Chondrocyte (in vitro differentiated cells): ENCODE data around the gene EZH1. TPM values are rescaled to one million over a fixed set of nuclear protein-coding genes. Genes with fewer than 3 reads are reported as not detected.

Experiments
- DNase-seq: peaks from one replicate; pipeline ENCODE4 v3.0.0; 2021; ENCODE audit warnings: mixed read lengths, low spot score
- H3K27ac Mint-ChIP-seq: one replicate; pipeline ENCODE4 v1.8.0; 2021; ENCODE audit warnings: mild to moderate bottlenecking, moderate library complexity, mixed read lengths; ENCODE audit not compliant: unreplicated experiment
- H3K27me3 Mint-ChIP-seq: 2 replicates; pipeline ENCODE4 v1.8.0; 2021; ENCODE audit warnings: low read depth, mixed read lengths
- H3K36me3 Mint-ChIP-seq: 2 replicates; pipeline ENCODE4 v1.8.0; 2021; ENCODE audit warnings: low read depth, mixed read lengths
- H3K4me1 Mint-ChIP-seq: 2 replicates; pipeline ENCODE4 v1.8.0; 2021; ENCODE audit warnings: low read depth, mild to moderate bottlenecking, mixed read lengths
- H3K4me3 Mint-ChIP-seq: one replicate; pipeline ENCODE4 v1.8.0; 2021; ENCODE audit warnings: mild to moderate bottlenecking, moderate library complexity, mixed read lengths; ENCODE audit not compliant: unreplicated experiment
- H3K9me3 Mint-ChIP-seq: 2 replicates; pipeline ENCODE4 v1.8.0; 2021; ENCODE audit warnings: low read depth, mixed read lengths
- CTCF ChIP-seq: fragments of 200-600 bp; sonication (generic); IDR thresholded peaks from 2 replicates; pipeline ENCODE4 v1.5.0; 2021; ENCODE audit warnings: antibody characterized with exemption, mild to moderate bottlenecking, moderate library complexity
- total RNA-seq: library from RNA; stranded (reverse); gene quantifications from 3 replicates; pipeline ENCODE4 v1.2.1, GENCODE V29; 2021

EZH1 gene
- total RNA-seq, 1 donor from 2014 or later: 22.2 TPM

- Mint-ChIP-seq H3K9me3 (no peaks in the 10 kb centered on the region), H3K4me1 (no peaks in the 10 kb centered on the region), H3K4me3 (no peak overlapping the region), H3K36me3 (no peaks in the 10 kb centered on the region), H3K27me3 (peaks cover 17% of the 10 kb centered on the region), H3K27ac (no peak overlapping the region)
- TF ChIP-seq CTCF: no peak
- DNase-seq: no peak
Observed at GRCh38 chr17:42754782-42755181, 9.9 kb upstream of the EZH1 start.

GRCh38 chr17:42751628-42752027 is 6.8 kb upstream of the EZH1 start:
- Mint-ChIP-seq H3K4me1 (no peaks in the 10 kb centered on the region), H3K36me3 (no peaks in the 10 kb centered on the region)
- no peak for DNase-seq

DNA sequence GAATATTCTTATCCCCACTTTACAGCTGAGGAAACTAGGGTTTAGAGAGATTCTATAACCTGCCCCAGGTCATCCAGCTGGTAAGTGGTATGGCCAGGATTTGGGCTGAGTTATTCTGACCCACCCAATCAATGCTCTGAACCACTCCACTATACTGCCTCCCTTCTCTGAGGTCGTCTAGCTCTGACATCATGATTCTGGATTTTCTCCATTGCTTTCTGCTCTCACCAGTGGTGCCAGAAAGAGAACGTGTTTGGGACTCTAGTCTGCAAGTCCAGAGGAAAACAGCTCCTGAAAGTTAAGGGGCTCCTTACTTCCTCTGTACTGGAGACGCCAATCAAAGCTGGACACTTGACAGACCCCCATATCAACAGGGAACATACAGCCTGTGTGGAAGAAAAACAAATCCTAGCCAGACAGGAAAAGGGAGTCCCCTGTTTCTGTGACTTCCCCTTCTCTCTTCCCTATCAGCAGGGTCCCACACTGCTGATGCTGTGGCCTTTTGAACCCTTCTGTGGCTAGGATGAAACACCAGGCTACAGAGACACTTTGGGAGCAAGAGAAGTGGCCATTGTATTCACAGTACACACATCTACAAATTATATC is 6.0 kb upstream of the EZH1 start:
- TF ChIP-seq CTCF: no peak
- Mint-ChIP-seq H3K4me3 (no peak overlapping the region), H3K27me3 (peaks cover 15% of the 10 kb centered on the region), H3K27ac (no peak overlapping the region), H3K4me1 (no peaks in the 10 kb centered on the region), H3K36me3 (no peaks in the 10 kb centered on the region), H3K9me3 (no peaks in the 10 kb centered on the region)
- no peak for DNase-seq

More at GRCh38 chr17:42751628-42752027, 6.8 kb upstream of the EZH1 start:
- Mint-ChIP-seq H3K9me3 (no peaks in the 10 kb centered on the region), H3K27me3 (peaks cover 15% of the 10 kb centered on the region), H3K4me3 (no peak overlapping the region), H3K27ac (no peak overlapping the region)
- TF ChIP-seq CTCF: no peak

- TF ChIP-seq CTCF: no peak
- DNase-seq: peak; percentile 5
- Mint-ChIP-seq H3K9me3 (no peaks in the 10 kb centered on the region), H3K27ac (no peak overlapping the region), H3K4me3 (no peak overlapping the region), H3K27me3 (peaks cover 8% of the 10 kb centered on the region), H3K4me1 (peaks cover 6% of the 10 kb centered on the region), H3K36me3 (no peaks in the 10 kb centered on the region)
Observed at GRCh38 chr17:42748908-42749798, 4.3 kb upstream of the EZH1 start.

DNA sequence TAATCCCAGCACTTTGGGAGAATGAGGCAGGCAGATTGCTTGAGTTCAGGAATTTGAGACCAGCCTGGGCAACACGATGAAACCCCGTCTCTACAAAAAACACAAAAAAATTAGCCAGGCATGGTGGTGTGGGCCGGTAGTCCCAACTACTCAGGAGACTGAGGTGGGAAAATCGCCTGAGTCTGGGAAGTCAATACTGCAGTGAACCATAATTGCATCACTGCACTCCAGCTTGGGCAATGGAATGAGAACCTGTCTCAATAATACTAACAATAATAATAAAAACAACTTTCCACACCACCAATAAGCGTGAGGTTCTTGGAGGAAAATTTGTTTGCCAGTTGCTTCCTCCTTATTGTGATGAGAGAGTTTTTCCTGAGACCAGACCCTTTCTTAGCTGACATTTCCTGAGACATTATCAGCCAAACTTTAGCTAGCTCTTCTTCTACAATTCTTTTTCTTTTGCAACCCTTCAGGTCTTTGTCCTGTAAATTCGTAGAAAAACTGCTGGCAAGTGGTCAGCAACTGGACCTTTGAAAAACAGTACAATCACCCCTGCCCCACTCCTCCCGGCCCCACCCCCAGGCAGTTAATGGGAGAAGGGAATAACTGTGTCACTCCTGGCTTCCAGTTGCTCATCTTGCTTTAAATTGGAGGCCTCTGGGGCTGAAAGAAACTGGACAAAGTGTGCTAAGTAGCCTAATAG is 3.5 kb upstream of the EZH1 start:
- H3K4me3 Mint-ChIP-seq: no peak overlapping the region
- DNase-seq: peak; percentile 3
- no peaks in the 10 kb centered on the region for H3K36me3 Mint-ChIP-seq
- H3K9me3 Mint-ChIP-seq: no peaks in the 10 kb centered on the region
- no peak for TF ChIP-seq CTCF
- H3K27me3 Mint-ChIP-seq: peaks cover 8% of the 10 kb centered on the region
- H3K4me1 Mint-ChIP-seq: peaks cover 12% of the 10 kb centered on the region
- H3K27ac Mint-ChIP-seq: no peak overlapping the region
